A549 treated with DMSO at 1 μM for 4 hours (cell line): Measurements from ENCODE around the gene ELN. TPM values are rescaled to one million over a fixed set of nuclear protein-coding genes. Genes with fewer than 3 reads are reported as not detected.

ENCODE experiments used
- total RNA-seq: library from RNA; stranded (reverse); fragments of 200-300 nt; extraction: Qiagen RNA extraction; gene quantifications from 5 replicates; pipeline ENCODE4 v1.2.3, GENCODE V29; 2022; ENCODE audit warnings: low read depth

ELN gene
- 0.06 to 0.14 TPM (median 0.10 TPM) in 5 replicates for total RNA-seq

DNA sequence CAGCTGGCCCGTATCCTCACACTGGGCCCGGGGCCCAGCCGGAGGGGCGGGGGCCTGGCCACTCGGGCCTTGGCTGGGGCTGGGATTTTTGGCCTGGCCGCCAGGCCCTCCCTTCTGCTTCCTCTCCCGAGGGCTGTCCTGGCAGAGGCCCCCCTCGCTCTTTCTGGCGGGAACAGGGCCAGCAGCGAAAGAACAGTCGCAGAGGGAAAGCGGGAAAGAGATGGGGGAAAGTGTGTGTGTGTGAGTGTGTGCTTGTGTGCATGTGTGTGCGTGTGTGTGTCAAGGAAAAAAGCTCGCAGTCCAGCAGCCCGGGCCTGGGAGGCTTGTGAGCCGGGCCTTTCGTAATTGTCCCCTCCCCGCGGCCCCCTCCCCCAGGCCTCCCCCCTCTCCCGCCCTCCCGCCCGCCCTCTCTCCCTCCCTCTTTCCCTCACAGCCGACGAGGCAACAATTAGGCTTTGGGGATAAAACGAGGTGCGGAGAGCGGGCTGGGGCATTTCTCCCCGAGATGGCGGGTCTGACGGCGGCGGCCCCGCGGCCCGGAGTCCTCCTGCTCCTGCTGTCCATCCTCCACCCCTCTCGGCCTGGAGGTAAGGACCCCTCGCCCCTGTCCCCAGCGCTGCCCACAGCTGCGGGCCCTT lies at the start of gene ELN:
ELN (plus strand) TSS at position 491 of the 638 bp plus-strand sequence; CDS start at position 506, 15 bp downstream.

DNA sequence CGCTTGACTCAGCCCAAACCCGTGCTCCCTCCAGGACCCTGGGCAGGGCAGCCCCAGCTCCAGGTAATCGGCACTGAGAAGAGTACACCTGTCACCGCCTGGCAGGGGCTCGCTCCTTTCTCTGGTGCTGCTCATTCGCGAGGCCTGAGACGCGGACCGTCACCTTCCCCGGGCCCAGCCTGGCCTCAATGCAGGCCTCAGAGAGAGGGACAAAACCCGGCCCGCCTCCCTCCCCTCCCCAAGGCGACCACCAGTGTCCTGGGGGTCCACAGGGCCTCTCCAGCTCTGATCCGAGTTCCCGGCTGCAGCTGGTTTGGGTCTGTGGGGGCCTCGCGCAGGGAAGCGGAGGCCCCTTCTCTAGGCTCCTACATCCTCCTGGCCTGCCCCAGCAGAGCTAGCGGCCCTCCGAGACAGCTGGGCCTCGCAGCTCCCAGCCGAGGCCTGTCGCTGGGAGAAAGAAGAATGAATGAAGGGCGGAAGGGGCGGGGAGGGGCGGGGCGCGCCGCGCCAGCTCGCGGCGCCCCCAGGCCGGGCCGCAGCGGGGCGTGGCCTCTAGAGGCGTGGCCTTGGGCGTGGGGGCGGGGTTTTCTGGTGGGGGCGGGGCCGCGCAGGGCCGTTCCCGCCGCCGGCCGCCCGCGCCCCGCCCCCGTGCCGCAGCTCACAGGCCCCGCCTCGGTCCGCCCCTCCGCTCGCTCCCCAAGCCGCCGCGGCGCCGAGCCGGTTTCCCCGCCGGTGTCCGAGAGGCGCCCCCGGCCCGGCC lies 55.3 kb downstream of the ELN start, which contains the start of gene LIMK1:
LIMK1 (plus strand) TSS at position 688 of the 760 bp plus-strand sequence. CDS start 187 bp downstream, outside the sequence.

Other genes starting within 250 kb of the ELN start
- gene CLDN4, start 197.2 kb upstream of the ELN start, total RNA-seq = 4.4 to 6.6 TPM (median 5.7 TPM) in 5 replicates
- gene METTL27, start 185.7 kb upstream of the ELN start, total RNA-seq = 9.0 to 12.3 TPM (median 10.8 TPM) in 5 replicates
- gene TMEM270, start 167.0 kb upstream of the ELN start, total RNA-seq = 0.19 to 0.23 TPM in 2 of 5 replicates, not detected in the others
- gene LIMK1, start 55.6 kb downstream of the ELN start, total RNA-seq = 33.1 to 42.6 TPM (median 36.0 TPM) in 5 replicates
- gene EIF4H, start 146.2 kb downstream of the ELN start, total RNA-seq = 303 to 351 TPM (median 310 TPM) in 5 replicates
- gene LAT2, start 181.8 kb downstream of the ELN start, total RNA-seq = 0.66 to 1.9 TPM (median 1.1 TPM) in 5 replicates
- gene RFC2, start 226.2 kb downstream of the ELN start, total RNA-seq = 57.0 to 68.7 TPM (median 58.0 TPM) in 5 replicates